ENCODE results near the gene NRXN3. TPM values are rescaled to one million over a fixed set of nuclear protein-coding genes. Genes with fewer than 3 reads are reported as not detected.

Gene NRXN3
- total and polyA plus RNA-seq, 4 donors = 1.5 to 16.6 (median 7.7) TPM

DNA sequence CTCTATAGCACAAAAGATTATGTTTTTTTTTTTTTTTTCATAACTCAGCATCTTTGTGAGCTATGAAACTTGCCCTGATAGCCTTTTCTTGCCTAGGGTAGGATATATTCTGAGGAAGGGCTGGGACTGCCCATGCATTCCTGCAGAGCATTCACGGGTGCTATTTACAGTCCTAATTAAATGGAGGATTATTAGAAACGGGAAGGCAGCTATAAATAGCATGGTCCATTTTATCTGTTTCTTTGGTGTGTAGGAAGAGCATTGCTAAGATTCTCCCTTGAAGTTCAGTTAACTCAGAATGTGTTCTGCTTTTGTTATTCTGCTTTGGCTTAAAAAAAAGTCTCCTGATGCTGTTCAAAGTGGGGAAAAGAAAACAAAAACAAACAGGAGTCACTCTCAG, 1410.2 kb downstream of the NRXN3 start:
- Histone ChIP-seq H3K9me3 (ENCODE audit: control insufficient read depth, low read length) (no peaks in the 10 kb centered on the region), H3K4me1 (ENCODE audit: control insufficient read depth in 1 of 2, insufficient read depth in 2 of 2, low read length in 2 of 2) (peaks cover 3% of the 10 kb centered on the region in 2 donors), H3K36me3 (ENCODE audit: control insufficient read depth in 1 of 2, insufficient read depth in 2 of 2, low read length in 1 of 2) (no peaks in the 10 kb centered on the region), H3K27ac (ENCODE audit: low read depth in 1 of 2, low read length in 2 of 2) (no peak overlapping the region), H3K4me3 (ENCODE audit: low read length in 2 of 2) (no peak overlapping the region), H3K27me3 (ENCODE audit: control insufficient read depth in 1 of 2, insufficient read depth in 2 of 2, low read length in 1 of 2) (no peaks in the 10 kb centered on the region)
- DNase-seq (no peak), ATAC-seq (ENCODE audit: low FRiP score) (no peak)
- intact Hi-C loops (cut with DNase I) = no loop called here
- 33 to 34% methylated on average over 2 of the region's 2 CpGs for WGBS, 2 donors

DNA sequence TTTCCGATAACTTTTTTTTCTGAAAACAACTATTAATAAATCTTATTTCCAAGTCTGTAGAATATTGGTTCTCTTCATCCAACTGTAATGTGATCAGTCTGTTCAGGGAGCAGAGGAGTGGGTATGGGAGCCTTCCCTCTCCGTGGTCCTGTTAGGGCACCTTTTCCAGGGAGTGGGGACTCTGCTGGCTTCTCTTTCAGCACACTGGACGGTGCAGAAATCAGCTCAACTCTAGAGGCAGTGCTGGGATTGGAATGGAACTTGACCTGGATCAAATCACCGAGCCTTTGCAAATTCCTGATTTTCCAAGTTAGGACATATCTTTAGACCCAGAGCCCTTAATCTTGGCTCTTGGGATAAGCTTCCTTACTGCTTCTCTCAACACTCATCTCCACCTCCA, 1410.7 kb downstream of the NRXN3 start:
- no peaks in the 10 kb centered on the region for H3K36me3 ChIP-seq (ENCODE audit: control insufficient read depth in 1 of 2, insufficient read depth in 2 of 2, low read length in 1 of 2)
- intact Hi-C loops (cut with DNase I) = no loop called here
- no peak overlapping the region for H3K4me3 ChIP-seq (ENCODE audit: low read length in 2 of 2)
- H3K4me1 ChIP-seq (ENCODE audit: control insufficient read depth in 1 of 2, insufficient read depth in 2 of 2, low read length in 2 of 2) = peaks cover 3 to 5% of the 10 kb centered on the region in 2 donors
- ATAC-seq (ENCODE audit: low FRiP score) = no peak
- H3K9me3 ChIP-seq (ENCODE audit: control insufficient read depth, low read length) = no peaks in the 10 kb centered on the region
- no peak overlapping the region for H3K27ac ChIP-seq (ENCODE audit: low read depth in 1 of 2, low read length in 2 of 2)
- 61 to 76% methylated on average over 4 of the region's 4 CpGs for WGBS, 2 donors
- no peak for DNase-seq
- H3K27me3 ChIP-seq (ENCODE audit: control insufficient read depth in 1 of 2, insufficient read depth in 2 of 2, low read length in 1 of 2) = no peaks in the 10 kb centered on the region

DNA sequence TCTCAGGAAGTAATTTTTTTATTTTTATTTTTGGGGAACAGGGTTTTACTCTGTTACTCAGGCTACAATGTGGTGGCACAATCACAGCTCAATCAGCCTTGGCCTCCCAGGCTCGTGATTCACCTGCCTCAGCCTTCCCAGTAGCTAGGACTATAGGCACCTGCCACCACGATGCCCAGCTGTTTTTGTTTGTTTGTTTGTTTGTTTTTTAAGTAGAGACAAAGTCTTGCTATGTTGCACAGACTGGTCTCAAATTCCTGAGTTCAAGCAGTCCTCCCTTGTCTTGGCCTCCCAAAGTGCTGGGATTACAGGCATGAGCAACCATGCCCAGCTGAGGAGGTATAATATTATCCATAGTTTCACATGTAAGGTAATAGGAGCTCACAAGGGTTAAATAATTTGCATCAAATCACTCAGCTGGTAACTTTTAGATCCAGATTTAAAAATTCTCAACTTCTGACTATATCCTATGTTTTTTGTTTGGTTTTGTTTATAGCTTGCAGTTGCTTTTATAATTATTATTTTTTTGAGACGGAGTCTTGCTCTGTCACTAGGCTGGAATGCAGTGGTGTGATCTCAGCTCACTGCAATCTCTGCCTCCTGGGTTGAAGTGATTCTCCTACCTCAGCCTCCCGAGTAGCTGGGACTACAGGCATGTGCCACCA, 1411.9 kb downstream of the NRXN3 start:
- DNase-seq (no peak), ATAC-seq (ENCODE audit: low FRiP score) (no peak)
- intact Hi-C loops (cut with DNase I) = no loop called here
- Histone ChIP-seq H3K36me3 (ENCODE audit: control insufficient read depth in 1 of 2, insufficient read depth in 2 of 2, low read length in 1 of 2) (no peaks in the 10 kb centered on the region), H3K4me1 (ENCODE audit: control insufficient read depth in 1 of 2, insufficient read depth in 2 of 2, low read length in 2 of 2) (peaks cover 5 to 7% of the 10 kb centered on the region in 2 donors), H3K27me3 (ENCODE audit: control insufficient read depth in 1 of 2, insufficient read depth in 2 of 2, low read length in 1 of 2) (no peaks in the 10 kb centered on the region), H3K4me3 (ENCODE audit: low read length in 2 of 2) (no peak overlapping the region), H3K9me3 (ENCODE audit: control insufficient read depth, low read length) (no peaks in the 10 kb centered on the region), H3K27ac (ENCODE audit: low read depth in 1 of 2, low read length in 2 of 2) (no peak overlapping the region)
- WGBS, 2 donors = 43 to 50% methylated on average over 4 of the region's 4 CpGs

DNA sequence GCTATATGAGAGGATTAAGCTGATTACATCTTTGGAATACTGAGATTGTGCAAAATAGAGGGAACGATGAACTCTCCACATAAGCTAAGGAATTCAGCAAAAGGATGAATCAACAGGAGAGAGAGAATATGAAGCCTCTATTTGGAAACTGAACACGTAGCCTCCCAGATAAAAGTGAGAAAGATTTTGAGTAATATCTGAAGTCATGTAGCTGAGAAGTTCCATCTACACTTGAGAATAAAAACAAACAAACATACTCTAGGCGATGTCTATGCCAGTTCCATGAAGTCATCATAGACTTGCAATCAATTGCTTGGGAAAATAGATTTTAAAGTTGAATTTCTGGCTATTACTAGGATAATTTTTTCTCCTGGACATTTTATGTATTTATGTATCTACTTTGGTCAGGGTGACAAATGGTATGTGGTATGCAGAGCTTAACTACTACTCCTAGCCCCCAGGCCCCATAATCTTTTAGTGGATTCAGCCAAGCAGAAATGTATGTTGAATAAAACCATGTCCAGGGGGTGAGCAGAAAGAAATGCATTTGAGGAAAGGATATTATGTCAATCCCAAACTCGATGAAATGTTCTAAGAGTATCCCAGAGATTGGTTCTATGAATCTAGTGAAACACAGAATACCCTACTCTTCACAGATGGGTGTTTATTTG, 1413.7 kb downstream of the NRXN3 start:
- 19 to 37% methylated on average over 4 of the region's 4 CpGs for WGBS, 2 donors
- H3K4me1 ChIP-seq (ENCODE audit: control insufficient read depth in 1 of 2, insufficient read depth in 2 of 2, low read length in 2 of 2) = peaks cover 5 to 7% of the 10 kb centered on the region in 2 donors
- no peak for DNase-seq
- H3K27ac ChIP-seq (ENCODE audit: low read depth in 1 of 2, low read length in 2 of 2) = no peak overlapping the region
- no peaks in the 10 kb centered on the region for H3K27me3 ChIP-seq (ENCODE audit: control insufficient read depth in 1 of 2, insufficient read depth in 2 of 2, low read length in 1 of 2)
- ATAC-seq (ENCODE audit: low FRiP score) = no peak
- intact Hi-C loops (cut with DNase I) = no loop called here
- H3K36me3 ChIP-seq (ENCODE audit: control insufficient read depth in 1 of 2, insufficient read depth in 2 of 2, low read length in 1 of 2) = no peaks in the 10 kb centered on the region
- no peak overlapping the region for H3K4me3 ChIP-seq (ENCODE audit: low read length in 2 of 2)
- no peaks in the 10 kb centered on the region for H3K9me3 ChIP-seq (ENCODE audit: control insufficient read depth, low read length)

DNA sequence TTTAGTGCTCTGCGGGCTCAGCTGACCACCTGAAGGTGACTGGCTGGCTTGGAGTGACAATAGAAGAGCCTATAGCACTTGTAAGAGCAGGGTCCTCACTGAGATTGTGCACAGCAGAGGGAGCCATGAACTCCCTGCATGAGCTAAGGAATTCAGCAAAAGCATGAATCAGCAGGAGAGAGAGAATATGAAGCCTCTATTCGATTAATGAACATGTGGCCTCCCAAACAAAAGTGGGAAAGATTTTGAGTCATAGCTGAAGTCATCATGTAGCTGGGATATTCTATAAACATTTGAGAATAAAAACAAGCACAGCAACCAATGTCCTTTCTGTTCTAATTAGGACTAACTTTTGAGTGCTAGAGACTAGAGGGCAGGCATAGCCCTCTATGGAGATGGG, 1414.5 kb downstream of the NRXN3 start:
- Histone ChIP-seq H3K4me3 (ENCODE audit: low read length in 2 of 2) (no peak overlapping the region), H3K36me3 (ENCODE audit: control insufficient read depth in 1 of 2, insufficient read depth in 2 of 2, low read length in 1 of 2) (no peaks in the 10 kb centered on the region), H3K27ac (ENCODE audit: low read depth in 1 of 2, low read length in 2 of 2) (no peak overlapping the region), H3K27me3 (ENCODE audit: control insufficient read depth in 1 of 2, insufficient read depth in 2 of 2, low read length in 1 of 2) (no peaks in the 10 kb centered on the region), H3K9me3 (ENCODE audit: control insufficient read depth, low read length) (no peaks in the 10 kb centered on the region), H3K4me1 (ENCODE audit: control insufficient read depth in 1 of 2, insufficient read depth in 2 of 2, low read length in 2 of 2) (peaks cover 5 to 7% of the 10 kb centered on the region in 2 donors)
- WGBS, 2 donors = 53 to 58% methylated on average over 2 of the region's 2 CpGs
- intact Hi-C loops (cut with DNase I) = no loop called here
- DNase-seq (no peak), ATAC-seq (ENCODE audit: low FRiP score) (no peak)

DNA sequence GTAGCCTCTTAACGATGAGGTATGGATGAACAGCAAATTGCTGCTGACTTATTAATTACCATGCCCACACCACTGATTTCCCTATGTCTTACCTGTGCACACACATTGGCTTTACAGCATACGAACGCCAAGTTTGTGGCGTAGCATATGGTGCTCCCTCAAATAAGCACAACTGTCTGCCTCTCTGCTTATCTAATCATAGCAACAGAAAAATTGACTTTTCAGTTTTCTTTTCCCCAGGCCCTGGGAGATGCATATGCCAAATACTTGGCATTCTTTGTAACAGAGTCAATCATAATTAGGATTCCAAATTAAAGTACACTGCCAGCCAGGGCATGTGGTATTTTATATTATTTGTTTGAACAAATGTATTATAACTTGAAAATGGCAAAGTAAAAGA, 1415.7 kb downstream of the NRXN3 start:
- Histone ChIP-seq H3K9me3 (ENCODE audit: control insufficient read depth, low read length) (no peaks in the 10 kb centered on the region), H3K4me3 (ENCODE audit: low read length in 2 of 2) (no peak overlapping the region), H3K27me3 (ENCODE audit: control insufficient read depth in 1 of 2, insufficient read depth in 2 of 2, low read length in 1 of 2) (no peaks in the 10 kb centered on the region), H3K36me3 (ENCODE audit: control insufficient read depth in 1 of 2, insufficient read depth in 2 of 2, low read length in 1 of 2) (no peaks in the 10 kb centered on the region), H3K27ac (ENCODE audit: low read depth in 1 of 2, low read length in 2 of 2) (peak overlapping the region in 1 of 2 donors; percentile 19), H3K4me1 (ENCODE audit: control insufficient read depth in 1 of 2, insufficient read depth in 2 of 2, low read length in 2 of 2) (peaks cover 5 to 7% of the 10 kb centered on the region in 2 donors)
- no peak for DNase-seq
- no peak for ATAC-seq (ENCODE audit: low FRiP score)
- intact Hi-C loops (cut with DNase I) = no loop called here
- WGBS, 2 donors = 19 to 21% methylated on average over 4 of the region's 4 CpGs

DNA sequence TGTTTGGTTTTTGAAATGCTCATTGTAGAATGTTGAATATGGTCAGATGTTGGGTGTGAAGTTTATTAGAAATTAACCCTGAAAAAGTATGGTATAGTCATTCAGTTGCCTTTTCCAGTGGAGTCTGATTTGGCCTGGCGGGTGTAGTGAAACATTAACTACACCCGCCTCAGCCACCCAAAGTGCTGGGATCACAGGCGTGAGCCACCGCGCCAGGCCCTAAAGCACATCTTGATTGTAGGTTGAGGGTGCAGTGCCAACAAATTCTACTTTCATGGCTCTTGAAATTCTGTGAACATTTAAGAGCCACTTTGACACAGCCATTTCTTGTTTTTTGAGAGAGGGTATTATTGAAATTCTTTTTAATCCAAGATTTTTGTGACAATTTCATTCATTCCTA, 1416.2 kb downstream of the NRXN3 start:
- Histone ChIP-seq H3K4me3 (ENCODE audit: low read length in 2 of 2) (no peak overlapping the region), H3K27ac (ENCODE audit: low read depth in 1 of 2, low read length in 2 of 2) (no peak overlapping the region), H3K9me3 (ENCODE audit: control insufficient read depth, low read length) (no peaks in the 10 kb centered on the region), H3K36me3 (ENCODE audit: control insufficient read depth in 1 of 2, insufficient read depth in 2 of 2, low read length in 1 of 2) (no peaks in the 10 kb centered on the region), H3K27me3 (ENCODE audit: control insufficient read depth in 1 of 2, insufficient read depth in 2 of 2, low read length in 1 of 2) (no peaks in the 10 kb centered on the region), H3K4me1 (ENCODE audit: control insufficient read depth in 1 of 2, insufficient read depth in 2 of 2, low read length in 2 of 2) (peaks cover 5 to 7% of the 10 kb centered on the region in 2 donors)
- intact Hi-C loops (cut with DNase I) = no loop called here
- ATAC-seq (ENCODE audit: low FRiP score) (no peak), DNase-seq (no peak)
- 96 to 97% methylated on average over 5 of the region's 5 CpGs for WGBS, 2 donors

DNA sequence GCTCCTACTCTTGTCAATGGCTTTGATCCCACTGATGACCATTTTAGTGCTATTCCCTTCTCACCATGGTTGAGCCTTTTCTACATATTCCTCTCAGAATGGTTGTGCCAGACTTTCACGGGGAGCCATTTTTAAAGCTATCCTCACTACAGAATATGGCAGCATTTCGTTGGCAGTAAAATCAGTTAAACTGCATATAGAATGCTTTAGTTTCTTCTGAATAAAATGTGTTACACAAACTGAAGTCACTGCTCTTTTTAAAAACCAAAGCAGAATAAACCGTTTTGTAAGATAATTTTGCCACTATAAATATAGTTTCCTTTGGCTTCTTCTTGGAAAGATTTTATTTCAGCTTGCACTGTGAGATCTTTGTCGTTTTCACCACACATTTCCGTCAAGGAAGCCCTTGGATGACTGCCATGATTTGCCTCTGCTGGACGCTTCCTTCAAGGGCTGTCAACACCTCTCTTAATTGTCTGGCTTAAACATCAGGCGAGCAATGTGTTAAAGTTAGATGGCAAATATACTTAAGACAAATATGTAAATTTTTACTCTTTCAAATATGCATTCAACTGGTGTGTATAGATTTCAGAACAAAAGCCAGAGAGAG, 1416.9 kb downstream of the NRXN3 start:
- no peaks in the 10 kb centered on the region for H3K36me3 ChIP-seq (ENCODE audit: control insufficient read depth in 1 of 2, insufficient read depth in 2 of 2, low read length in 1 of 2)
- no peak overlapping the region for H3K27ac ChIP-seq (ENCODE audit: low read depth in 1 of 2, low read length in 2 of 2)
- WGBS, 2 donors = 12 to 15% methylated on average over 7 of the region's 7 CpGs
- intact Hi-C loops (cut with DNase I) = no loop called here
- ATAC-seq (ENCODE audit: low FRiP score) = no peak
- no peak for DNase-seq
- H3K4me3 ChIP-seq (ENCODE audit: low read length in 2 of 2) = no peak overlapping the region
- H3K4me1 ChIP-seq (ENCODE audit: control insufficient read depth in 1 of 2, insufficient read depth in 2 of 2, low read length in 2 of 2) = peaks cover 5 to 7% of the 10 kb centered on the region in 2 donors
- no peaks in the 10 kb centered on the region for H3K27me3 ChIP-seq (ENCODE audit: control insufficient read depth in 1 of 2, insufficient read depth in 2 of 2, low read length in 1 of 2)
- H3K9me3 ChIP-seq (ENCODE audit: control insufficient read depth, low read length) = no peaks in the 10 kb centered on the region

DNA sequence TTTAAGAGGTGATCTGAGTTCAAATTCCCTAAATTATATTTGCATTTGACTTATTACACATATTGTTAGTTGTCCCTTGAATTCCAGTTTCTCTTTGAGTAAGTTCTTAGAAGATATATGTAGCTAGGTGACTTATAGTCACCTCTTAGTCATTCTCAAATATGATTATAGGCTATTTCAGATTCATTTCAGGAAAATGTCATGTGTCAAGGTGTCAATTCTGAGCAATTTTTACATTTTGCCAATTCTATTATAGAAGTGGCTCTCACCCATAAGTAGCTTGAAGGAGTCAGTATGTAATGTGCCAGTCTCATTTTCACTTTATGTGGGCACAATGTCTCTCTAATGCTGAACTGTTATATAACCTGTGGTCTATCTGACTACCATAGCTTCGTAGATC, 1417.7 kb downstream of the NRXN3 start:
- peaks cover 5 to 7% of the 10 kb centered on the region in 2 donors for H3K4me1 ChIP-seq (ENCODE audit: control insufficient read depth in 1 of 2, insufficient read depth in 2 of 2, low read length in 2 of 2)
- 98 to 100% methylated on average over 1 of the region's 1 CpG for whole genome bisulfite sequencing, 2 donors

More for the DNA sequence above, 1417.7 kb downstream of the NRXN3 start:
- Histone ChIP-seq H3K4me3 (ENCODE audit: low read length in 2 of 2) (no peak overlapping the region), H3K36me3 (ENCODE audit: control insufficient read depth in 1 of 2, insufficient read depth in 2 of 2, low read length in 1 of 2) (no peaks in the 10 kb centered on the region), H3K27me3 (ENCODE audit: control insufficient read depth in 1 of 2, insufficient read depth in 2 of 2, low read length in 1 of 2) (no peaks in the 10 kb centered on the region), H3K9me3 (ENCODE audit: control insufficient read depth, low read length) (no peaks in the 10 kb centered on the region), H3K27ac (ENCODE audit: low read depth in 1 of 2, low read length in 2 of 2) (no peak overlapping the region)
- DNase-seq (no peak), ATAC-seq (ENCODE audit: low FRiP score) (no peak)
- intact Hi-C loops (cut with DNase I) = no loop called here
